ENCODE data around the gene GALNTL6.
"Not testable (repeated sequence)": the region's sequence is repeated elsewhere in the genome, so short reads cannot be mapped to it uniquely, and the experiment has no call there.

Gene GALNTL6

DNA sequence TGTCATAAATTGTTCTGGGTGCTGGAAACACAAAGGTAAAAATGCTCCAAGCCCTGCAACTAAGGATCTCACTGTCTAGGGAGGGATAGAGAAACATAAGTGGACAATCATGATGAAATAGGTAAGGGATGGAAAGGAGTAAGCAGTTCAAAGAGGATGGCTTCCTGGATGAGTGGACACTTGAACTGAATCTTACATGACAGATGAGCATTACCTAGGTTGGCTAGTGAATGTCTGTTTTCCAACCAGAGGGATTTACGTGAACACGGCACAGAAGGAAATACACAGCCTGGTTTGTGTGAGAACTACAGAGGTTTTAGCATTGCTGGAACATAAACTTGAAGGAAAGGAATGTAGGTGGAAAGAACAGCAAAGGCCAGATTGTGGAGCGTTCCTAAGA lies 1205.2 kb downstream of the GALNTL6 start:
- no peak for DNase-seq (ENCODE audit: low read depth)
- H3K4me3 ChIP-seq (ENCODE audit: control insufficient read depth, low read depth, low read length): no peak overlapping the region
- TF ChIP-seq CTCF (conservative IDR thresholded peaks at IDR 0.05; ENCODE audit: control insufficient read depth, insufficient read depth, low read depth, low read length): no peak

DNA sequence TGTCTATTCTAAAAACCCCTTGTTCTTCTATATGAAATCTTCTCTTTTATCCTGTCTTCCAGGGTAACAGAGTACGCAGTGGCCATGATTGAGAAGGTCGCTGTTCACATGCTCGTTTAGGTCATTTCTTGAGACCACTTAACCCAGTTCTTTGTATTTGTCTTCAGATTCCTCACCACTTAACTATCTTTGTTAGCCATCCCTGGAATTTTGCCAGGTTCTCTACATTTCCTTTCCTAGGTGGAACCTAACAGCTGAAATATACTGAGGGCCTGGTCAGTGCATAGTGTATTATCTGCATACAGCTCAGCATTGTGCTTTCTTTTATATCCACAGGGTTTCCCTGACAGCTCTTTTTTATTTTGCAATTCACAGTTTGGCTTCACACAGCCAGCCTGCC lies 1206.5 kb downstream of the GALNTL6 start:
- DNase-seq (ENCODE audit: low read depth): no peak
- no peak for TF ChIP-seq CTCF (conservative IDR thresholded peaks at IDR 0.05; ENCODE audit: control insufficient read depth, insufficient read depth, low read depth, low read length)
- no peak overlapping the region for H3K4me3 ChIP-seq (ENCODE audit: control insufficient read depth, low read depth, low read length)

DNA sequence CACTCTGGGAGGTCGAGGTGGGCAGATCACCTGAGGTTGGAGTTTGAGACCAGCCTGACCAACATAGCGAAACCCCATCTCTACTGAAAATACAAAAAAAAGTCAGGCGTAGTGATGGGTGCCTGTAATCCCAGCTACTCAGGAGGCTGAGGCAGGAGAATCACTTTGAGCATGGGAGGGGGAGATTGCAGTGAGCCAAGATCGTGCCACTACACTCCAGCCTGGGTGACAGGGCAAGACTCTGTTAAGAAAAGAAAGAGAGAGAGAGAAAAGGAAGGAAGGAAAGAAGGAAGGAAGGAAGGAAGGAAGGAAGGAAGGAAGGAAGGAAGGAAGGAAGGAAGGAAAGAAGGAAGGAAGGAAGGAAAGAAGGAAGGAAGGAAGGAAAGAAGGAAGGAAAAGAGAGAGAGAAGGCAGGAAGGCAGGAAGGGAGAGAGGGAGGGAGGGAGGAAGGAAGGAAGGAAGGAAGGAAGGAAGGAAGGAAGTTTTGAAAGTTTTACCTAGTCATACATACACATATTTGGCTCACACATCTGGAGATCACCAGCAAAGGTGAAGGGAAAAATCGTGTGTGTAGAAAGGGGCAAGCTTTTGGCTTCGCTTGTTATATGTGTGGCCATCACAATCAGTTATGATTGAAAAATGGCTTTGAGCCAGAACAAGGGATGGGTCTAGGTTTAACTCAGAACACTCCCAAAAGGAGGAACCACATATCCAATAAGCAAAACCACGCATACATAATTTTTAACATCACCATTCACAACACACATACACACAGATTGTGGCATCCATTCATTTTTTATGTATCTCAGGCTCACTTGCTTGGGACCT lies 1208.8 kb downstream of the GALNTL6 start:
- H3K4me3 ChIP-seq (ENCODE audit: control insufficient read depth, low read depth, low read length); DNase-seq (ENCODE audit: low read depth): not testable (repeated sequence)

- DNase-seq (ENCODE audit: low read depth): no peak
- no peak for TF ChIP-seq CTCF (conservative IDR thresholded peaks at IDR 0.05; ENCODE audit: control insufficient read depth, insufficient read depth, low read depth, low read length)
- no peak overlapping the region for H3K4me3 ChIP-seq (ENCODE audit: control insufficient read depth, low read depth, low read length)
These were observed 1211.0 kb downstream of the GALNTL6 start for GRCh38 chr4:173024203-173024602.

GRCh38 chr4:173025131-173025530 lies 1211.9 kb downstream of the GALNTL6 start:
- no peak overlapping the region for H3K4me3 ChIP-seq (ENCODE audit: control insufficient read depth, low read depth, low read length)
- peak; percentile 81 for TF ChIP-seq CTCF (conservative IDR thresholded peaks at IDR 0.05; ENCODE audit: control insufficient read depth, insufficient read depth, low read depth, low read length)
- peak; percentile 77 for DNase-seq (ENCODE audit: low read depth)

DNA sequence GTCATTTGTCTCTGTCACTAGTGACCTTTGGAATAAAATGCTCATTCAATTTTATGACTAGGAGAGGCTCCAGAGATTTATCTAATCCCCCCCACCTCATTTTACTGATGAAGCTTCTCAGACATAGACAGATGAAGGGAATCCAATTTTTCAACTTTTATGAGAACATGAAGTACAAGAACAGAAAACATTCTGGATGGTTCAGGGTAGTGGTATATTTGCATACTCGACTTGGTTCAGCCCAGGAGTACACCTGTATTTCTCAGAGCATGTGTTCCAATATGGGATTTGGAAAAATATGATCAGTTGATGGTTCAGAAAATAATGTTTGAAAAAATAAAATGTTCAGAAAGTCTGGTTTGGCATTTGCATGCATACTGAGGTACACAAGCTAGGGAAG lies 1224.0 kb downstream of the GALNTL6 start:
- no peak for DNase-seq (ENCODE audit: low read depth)
- H3K4me3 ChIP-seq (ENCODE audit: control insufficient read depth, low read depth, low read length): no peak overlapping the region
- TF ChIP-seq CTCF (conservative IDR thresholded peaks at IDR 0.05; ENCODE audit: control insufficient read depth, insufficient read depth, low read depth, low read length): no peak

- H3K4me3 ChIP-seq (ENCODE audit: control insufficient read depth, low read depth, low read length): no peak overlapping the region
- no peak for TF ChIP-seq CTCF (conservative IDR thresholded peaks at IDR 0.05; ENCODE audit: control insufficient read depth, insufficient read depth, low read depth, low read length)
- no peak for DNase-seq (ENCODE audit: low read depth)
These were observed 1225.1 kb downstream of the GALNTL6 start for GRCh38 chr4:173038192-173038896.
